OCI-LY3 (cell line): ENCODE results near the gene CCSER1.

ENCODE experiments used
- H2AFZ ChIP-seq: fragments of 200-600, 300-600 bp; shearing (Covaris generic); 2 replicates; pipeline ENCODE4 v1.6.0; 2014; ENCODE audit warnings: antibody characterized with exemption, low read depth, low read length
- H3K27ac ChIP-seq: fragments of 200-600, 300-600 bp; sonication (generic); 2 replicates; pipeline ENCODE4 v1.5.1; 2014; ENCODE audit warnings: mild to moderate bottlenecking, low read length, moderate library complexity, mixed read lengths
- H3K27me3 ChIP-seq: fragments of 200-600, 300-600 bp; sonication (generic); 2 replicates; pipeline ENCODE4 v1.6.1; 2014; ENCODE audit warnings: low read depth, low read length, mixed read lengths
- H3K36me3 ChIP-seq: fragments of 200-600, 300-600 bp; sonication (generic); replicated peaks from 2 replicates; pipeline ENCODE3; 2014; ENCODE audit warnings: low read depth, low read length, mixed read lengths
- H3K4me1 ChIP-seq: fragments of 300-600, 200-600 bp; sonication (generic); 2 replicates; pipeline ENCODE4 v1.6.1; 2014; ENCODE audit warnings: low read length, mixed read lengths
- H3K4me2 ChIP-seq: fragments of 200-600, 300-600 bp; sonication (generic); 2 replicates; pipeline ENCODE4 v1.6.1; 2014; ENCODE audit warnings: low read length, mixed read lengths
- H3K4me3 ChIP-seq: fragments of 300-600, 200-600 bp; sonication (generic); 2 replicates; pipeline ENCODE4 v1.5.1; 2014; ENCODE audit warnings: antibody characterized with exemption, mild to moderate bottlenecking, low read length, moderate library complexity
- H3K79me2 ChIP-seq: fragments of 300-600, 200-600 bp; shearing (Covaris generic); 2 replicates; pipeline ENCODE4 v1.6.1; 2014; ENCODE audit warnings: mild to moderate bottlenecking, low read length, mixed read lengths
- H3K9ac ChIP-seq: fragments of 300-600, 200-600 bp; shearing (Covaris generic); 2 replicates; pipeline ENCODE4 v1.6.0; 2014; ENCODE audit warnings: mild to moderate bottlenecking, low read length, moderate library complexity
- H3K9me3 ChIP-seq: fragments of 200-600, 300-600 bp; shearing (Covaris generic); 2 replicates; pipeline ENCODE4 v1.6.1; 2014; ENCODE audit warnings: low read length, mixed read lengths; ENCODE audit not compliant: insufficient read depth
- H4K20me1 ChIP-seq: fragments of 200-600, 300-600 bp; sonication (generic); 2 replicates; pipeline ENCODE4 v1.6.1; 2016; ENCODE audit warnings: low read length, mixed read lengths; ENCODE audit not compliant: insufficient read depth
- EZH2phosphoT487 ChIP-seq: fragments of 200-600 bp; shearing (Covaris generic); IDR thresholded peaks from 2 replicates; pipeline ENCODE4 v1.6.1; 2018; ENCODE audit warnings: antibody characterized with exemption, mixed run types, low read depth
- TF ChIP-seq, protein P1 (sequence below): fragments of 200-600, 300-600 bp; sonication (generic); IDR thresholded peaks from 2 replicates; pipeline ENCODE4 v1.5.1; 2014; ENCODE audit warnings: antibody characterized with exemption, low read length, low read depth

The CCSER1 gene

DNA sequence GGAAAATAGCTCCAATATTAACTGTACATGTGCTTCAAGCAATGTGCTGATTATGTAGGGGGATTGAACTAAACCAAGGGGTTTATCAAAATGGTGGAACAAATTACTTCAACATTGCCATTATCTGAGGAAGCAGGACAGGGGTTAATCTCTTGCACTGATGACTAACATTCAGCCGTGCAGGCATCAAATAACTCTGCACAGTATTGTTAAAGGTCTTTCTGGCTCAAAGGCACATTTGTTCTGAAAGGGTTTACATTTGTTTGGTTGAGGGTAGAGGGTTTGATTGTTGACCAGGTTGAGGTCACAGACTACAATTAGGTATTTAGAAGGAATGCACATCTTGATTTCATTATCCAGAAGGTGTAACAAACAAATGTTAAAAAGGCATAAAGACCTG lies 32.2 kb upstream of the CCSER1 start:
- Histone ChIP-seq H3K9me3 (peaks cover 13% of the 10 kb centered on the region; the same call in 1 of the 2 replicates), H3K9ac (no peak overlapping the region), H2AFZ (no peak overlapping the region), H3K27ac (no peak overlapping the region), H4K20me1 (no peaks in the 10 kb centered on the region), H3K36me3 (peaks cover 22% of the 10 kb centered on the region), H3K27me3 (no peaks in the 10 kb centered on the region), H3K4me1 (peaks cover 15% of the 10 kb centered on the region), H3K4me3 (no peak overlapping the region), H3K79me2 (no peaks in the 10 kb centered on the region), H3K4me2 (no peak overlapping the region)
- no peak for TF ChIP-seq EZH2phosphoT487
- TF ChIP-seq, protein P1, sequence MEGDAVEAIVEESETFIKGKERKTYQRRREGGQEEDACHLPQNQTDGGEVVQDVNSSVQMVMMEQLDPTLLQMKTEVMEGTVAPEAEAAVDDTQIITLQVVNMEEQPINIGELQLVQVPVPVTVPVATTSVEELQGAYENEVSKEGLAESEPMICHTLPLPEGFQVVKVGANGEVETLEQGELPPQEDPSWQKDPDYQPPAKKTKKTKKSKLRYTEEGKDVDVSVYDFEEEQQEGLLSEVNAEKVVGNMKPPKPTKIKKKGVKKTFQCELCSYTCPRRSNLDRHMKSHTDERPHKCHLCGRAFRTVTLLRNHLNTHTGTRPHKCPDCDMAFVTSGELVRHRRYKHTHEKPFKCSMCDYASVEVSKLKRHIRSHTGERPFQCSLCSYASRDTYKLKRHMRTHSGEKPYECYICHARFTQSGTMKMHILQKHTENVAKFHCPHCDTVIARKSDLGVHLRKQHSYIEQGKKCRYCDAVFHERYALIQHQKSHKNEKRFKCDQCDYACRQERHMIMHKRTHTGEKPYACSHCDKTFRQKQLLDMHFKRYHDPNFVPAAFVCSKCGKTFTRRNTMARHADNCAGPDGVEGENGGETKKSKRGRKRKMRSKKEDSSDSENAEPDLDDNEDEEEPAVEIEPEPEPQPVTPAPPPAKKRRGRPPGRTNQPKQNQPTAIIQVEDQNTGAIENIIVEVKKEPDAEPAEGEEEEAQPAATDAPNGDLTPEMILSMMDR, result no peak

GRCh38 chr4:90099812-90100211 lies 27.4 kb upstream of the CCSER1 start:
- peak overlapping the region; percentile 87 for H2AFZ ChIP-seq

GRCh38 chr4:90103991-90104390 lies 23.2 kb upstream of the CCSER1 start:
- Histone ChIP-seq H3K4me1 (peaks cover 27% of the 10 kb centered on the region), H3K27me3 (no peaks in the 10 kb centered on the region), H3K27ac (no peak overlapping the region), H4K20me1 (no peaks in the 10 kb centered on the region), H3K9me3 (peaks cover 4% of the 10 kb centered on the region; the same call in 1 of the 2 replicates), H3K79me2 (no peaks in the 10 kb centered on the region), H3K4me3 (no peak overlapping the region), H3K9ac (no peak overlapping the region), H3K36me3 (peaks cover 16% of the 10 kb centered on the region), H3K4me2 (no peak overlapping the region), H2AFZ (0 out of 2 replicates have a peak overlapping the region, but pooled peaks have one; percentile 20)
- TF ChIP-seq, protein P1, result no peak
- no peak for TF ChIP-seq EZH2phosphoT487

More at GRCh38 chr4:90099812-90100211, 27.4 kb upstream of the CCSER1 start:
- Histone ChIP-seq H3K27ac (peak overlapping the region; percentile 89), H3K4me1 (peaks cover 32% of the 10 kb centered on the region), H3K9ac (peak overlapping the region; percentile 41; the same call in 1 of the 2 replicates), H4K20me1 (no peaks in the 10 kb centered on the region), H3K36me3 (peaks cover 32% of the 10 kb centered on the region), H3K79me2 (no peaks in the 10 kb centered on the region), H3K4me3 (peak overlapping the region; percentile 5; the same call in 1 of the 2 replicates), H3K27me3 (no peaks in the 10 kb centered on the region), H3K9me3 (peaks cover 15% of the 10 kb centered on the region; the same call in 1 of the 2 replicates), H3K4me2 (peak overlapping the region; percentile 40)
- TF ChIP-seq, protein P1, result no peak
- no peak for TF ChIP-seq EZH2phosphoT487

DNA sequence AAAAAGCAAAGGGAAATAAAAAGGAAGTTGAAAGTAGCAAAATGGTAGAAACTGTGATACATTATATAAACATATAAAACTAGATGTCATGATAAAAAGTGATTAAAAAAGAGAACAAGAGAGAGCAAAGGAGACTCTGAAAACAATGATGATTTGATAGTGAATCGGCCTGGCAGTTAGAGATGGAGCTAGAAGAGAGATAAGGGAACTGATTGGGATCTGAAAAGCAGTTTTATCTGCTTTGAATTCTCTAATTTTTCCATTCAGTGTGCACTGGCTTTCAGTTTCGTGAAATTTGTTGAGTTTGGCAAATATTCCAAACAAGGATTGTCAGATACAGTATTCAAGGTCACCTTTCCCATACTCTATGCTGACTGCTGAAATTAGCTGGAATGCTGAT lies 21.9 kb upstream of the CCSER1 start:
- Histone ChIP-seq H3K4me3 (no peak overlapping the region), H3K4me2 (no peak overlapping the region), H3K9ac (no peak overlapping the region), H4K20me1 (no peaks in the 10 kb centered on the region), H3K4me1 (peaks cover 14% of the 10 kb centered on the region), H3K79me2 (no peaks in the 10 kb centered on the region), H3K27me3 (no peaks in the 10 kb centered on the region), H2AFZ (no peak overlapping the region), H3K27ac (no peak overlapping the region), H3K9me3 (0 out of 2 replicates have a peak, but pooled peaks cover 3% of the 10 kb centered on the region), H3K36me3 (peaks cover 7% of the 10 kb centered on the region)
- TF ChIP-seq, protein P1, result no peak
- no peak for TF ChIP-seq EZH2phosphoT487
